ENCODE measurements around the gene ATP5PF. TPM values are rescaled to one million over a fixed set of nuclear protein-coding genes. Genes with fewer than 3 reads are reported as not detected.

The ATP5PF gene
- total RNA-seq, 2 experiments from 2014 or later: 154 to 159 TPM

DNA sequence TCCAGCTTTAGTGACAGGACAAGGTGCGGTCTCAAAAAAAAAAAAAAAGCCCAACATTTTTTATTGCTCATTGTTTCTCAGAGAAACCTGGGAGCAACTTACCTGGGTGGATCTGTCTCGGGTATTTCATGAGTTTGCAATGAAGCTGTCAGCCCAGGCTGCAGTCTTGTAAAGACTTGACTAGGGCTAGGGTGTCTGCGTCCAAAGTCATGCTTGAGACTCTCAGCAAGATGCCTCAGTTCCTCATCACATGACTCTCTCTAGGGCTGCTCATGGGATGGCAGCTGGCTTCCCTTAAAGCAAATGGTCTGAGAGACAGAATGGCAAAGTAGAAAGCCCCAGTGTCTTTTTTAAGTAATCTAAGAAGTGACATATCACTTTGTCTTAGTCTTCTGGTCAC lies 8.2 kb upstream of the ATP5PF start:
- no peak overlapping the region for H3K4me3 Mint-ChIP-seq
- TF ChIP-seq, protein P1, sequence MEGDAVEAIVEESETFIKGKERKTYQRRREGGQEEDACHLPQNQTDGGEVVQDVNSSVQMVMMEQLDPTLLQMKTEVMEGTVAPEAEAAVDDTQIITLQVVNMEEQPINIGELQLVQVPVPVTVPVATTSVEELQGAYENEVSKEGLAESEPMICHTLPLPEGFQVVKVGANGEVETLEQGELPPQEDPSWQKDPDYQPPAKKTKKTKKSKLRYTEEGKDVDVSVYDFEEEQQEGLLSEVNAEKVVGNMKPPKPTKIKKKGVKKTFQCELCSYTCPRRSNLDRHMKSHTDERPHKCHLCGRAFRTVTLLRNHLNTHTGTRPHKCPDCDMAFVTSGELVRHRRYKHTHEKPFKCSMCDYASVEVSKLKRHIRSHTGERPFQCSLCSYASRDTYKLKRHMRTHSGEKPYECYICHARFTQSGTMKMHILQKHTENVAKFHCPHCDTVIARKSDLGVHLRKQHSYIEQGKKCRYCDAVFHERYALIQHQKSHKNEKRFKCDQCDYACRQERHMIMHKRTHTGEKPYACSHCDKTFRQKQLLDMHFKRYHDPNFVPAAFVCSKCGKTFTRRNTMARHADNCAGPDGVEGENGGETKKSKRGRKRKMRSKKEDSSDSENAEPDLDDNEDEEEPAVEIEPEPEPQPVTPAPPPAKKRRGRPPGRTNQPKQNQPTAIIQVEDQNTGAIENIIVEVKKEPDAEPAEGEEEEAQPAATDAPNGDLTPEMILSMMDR (IDR thresholded peaks at IDR 0.05): no peak
- H3K36me3 Mint-ChIP-seq (ENCODE audit: low read depth): peaks cover 13% of the 10 kb centered on the region
- ChIA-PET POLR2A (interaction anchor here (1.0 to 1.3 kb wide), 3 partner anchors 8 to 59 kb away, joined by 3 read pairs; partner anchors contain the start of genes ATP5PF and GABPA), CTCF (interaction anchor here (1.4 kb wide), 1 partner anchor 59 kb away, joined by 3 read pairs; no protein-coding TSS in a partner anchor)
- H3K9me3 Mint-ChIP-seq: no peaks in the 10 kb centered on the region
- intact Hi-C loops (cut with micrococcal nuclease): no loop called here
- no peaks in the 10 kb centered on the region for H3K27me3 Mint-ChIP-seq
- ATAC-seq (no peak), DNase-seq (no peak)
- no peak overlapping the region for H3K27ac Mint-ChIP-seq
- H3K4me1 Mint-ChIP-seq (ENCODE audit: low read depth): peaks cover 22% of the 10 kb centered on the region

GRCh38 chr21:25737421-25737820 lies 2.7 kb upstream of the ATP5PF start:
- TF ChIP-seq, protein P1 (IDR thresholded peaks at IDR 0.05): no peak
- Mint-ChIP-seq H3K36me3 (ENCODE audit: low read depth) (peaks cover 24% of the 10 kb centered on the region), H3K9me3 (no peaks in the 10 kb centered on the region), H3K4me1 (ENCODE audit: low read depth) (peaks cover 46% of the 10 kb centered on the region), H3K27me3 (no peaks in the 10 kb centered on the region), H3K27ac (no peak overlapping the region), H3K4me3 (peak overlapping the region; percentile 91)
- intact Hi-C loops (cut with micrococcal nuclease): no loop called here
- DNase-seq (no peak), ATAC-seq (no peak)
- POLR2A ChIA-PET: no interaction called here
- CTCF ChIA-PET: no interaction called here

DNA sequence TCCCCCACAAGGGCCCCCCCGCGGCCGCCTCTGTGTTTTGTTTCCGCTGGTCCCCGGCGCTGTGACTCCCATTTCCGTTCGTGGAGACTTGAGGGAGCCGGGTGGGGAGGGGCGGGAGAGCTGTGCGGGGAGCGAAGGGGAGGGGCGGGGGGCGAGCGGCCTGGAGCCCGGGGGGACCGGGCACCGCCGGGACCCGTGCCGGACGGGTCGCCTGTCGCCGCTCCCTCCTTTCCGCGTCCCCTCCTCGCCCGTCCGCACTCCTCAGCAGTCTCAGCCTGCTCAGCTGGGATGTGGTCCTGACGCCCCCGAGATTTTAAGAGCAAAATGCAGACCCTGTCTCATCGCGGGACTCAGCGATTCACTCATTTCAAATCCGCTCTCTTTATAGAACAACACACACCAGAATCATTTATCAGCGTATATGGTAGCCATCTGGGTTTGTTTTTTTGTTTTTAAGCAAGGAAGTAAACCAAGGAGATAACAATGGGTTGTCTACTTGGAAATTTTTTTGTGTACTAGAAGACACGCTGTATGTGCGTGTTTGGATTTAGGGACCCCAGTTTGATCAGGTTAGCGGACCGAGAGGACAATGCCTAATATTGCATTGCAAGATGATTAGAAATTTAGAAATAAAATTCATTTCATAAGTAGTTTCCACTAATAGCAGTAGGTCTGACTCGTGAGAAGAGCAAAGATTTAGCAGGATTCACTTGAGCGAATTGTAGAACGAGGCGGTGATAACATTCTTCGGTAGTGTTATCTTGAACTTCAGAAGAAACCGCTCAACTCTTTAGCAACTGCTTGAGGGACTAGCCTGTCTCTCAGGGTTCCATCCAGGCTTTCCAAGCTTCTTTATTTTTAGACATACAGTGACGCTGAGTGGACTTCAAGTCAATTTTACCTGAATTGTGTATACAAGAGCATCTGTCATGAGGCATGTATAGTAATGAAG lies 1.2 kb upstream of the ATP5PF start:
- Mint-ChIP-seq H3K4me1 (ENCODE audit: low read depth) (peaks cover 49% of the 10 kb centered on the region), H3K4me3 (peak overlapping the region; percentile 91), H3K27ac (peak overlapping the region; percentile 100), H3K9me3 (no peaks in the 10 kb centered on the region), H3K27me3 (no peaks in the 10 kb centered on the region), H3K36me3 (ENCODE audit: low read depth) (peaks cover 21% of the 10 kb centered on the region)
- ATAC-seq (peak; percentile 3), DNase-seq (peak; percentile 83)
- CTCF ChIA-PET: interaction anchor here (0.7 to 1.7 kb wide), 3 partner anchors 127 to 313 kb away, joined by 3 to 4 read pairs (median 3); no protein-coding TSS in a partner anchor
- POLR2A ChIA-PET: interaction anchor here (1.3 to 2.0 kb wide), 3 partner anchors 7 to 158 kb away, joined by 3 to 7 read pairs (median 6); no protein-coding TSS in a partner anchor
- TF ChIP-seq, protein P1 (IDR thresholded peaks at IDR 0.05): no peak
- intact Hi-C loops (cut with micrococcal nuclease): no loop called here

GRCh38 chr21:25734654-25734903 lies 125 bp downstream of the ATP5PF start:
- ATAC-seq (no peak), DNase-seq (no peak)
- H3K27ac Mint-ChIP-seq: peak overlapping the region; percentile 100
- intact Hi-C loops (cut with micrococcal nuclease): loop anchor here (1.0 kb wide), 1 partner anchor 127 kb away; the partner anchor contains the start of gene MRPL39
- no peaks in the 10 kb centered on the region for H3K9me3 Mint-ChIP-seq
- ChIA-PET CTCF (interaction anchor here (0.7 to 1.7 kb wide), 3 partner anchors 10 to 312 kb away, joined by 3 to 4 read pairs (median 3); no protein-coding TSS in a partner anchor), POLR2A (interaction anchor here (0.6 to 2.0 kb wide), 9 partner anchors 8 to 435 kb away, joined by 3 to 7 read pairs (median 3); no protein-coding TSS in a partner anchor)
- peaks cover 25% of the 10 kb centered on the region for H3K36me3 Mint-ChIP-seq (ENCODE audit: low read depth)
- H3K4me1 Mint-ChIP-seq (ENCODE audit: low read depth): peaks cover 50% of the 10 kb centered on the region
- H3K27me3 Mint-ChIP-seq: no peaks in the 10 kb centered on the region
- TF ChIP-seq, protein P1 (IDR thresholded peaks at IDR 0.05): no peak
- peak overlapping the region; percentile 91 for H3K4me3 Mint-ChIP-seq

Data from activated CD8-positive, alpha-beta T cell treated with anti-CD3 and anti-CD28 coated beads for 36 hours (primary cell).